Measurements from ENCODE around the gene TNFRSF1A.

DNA sequence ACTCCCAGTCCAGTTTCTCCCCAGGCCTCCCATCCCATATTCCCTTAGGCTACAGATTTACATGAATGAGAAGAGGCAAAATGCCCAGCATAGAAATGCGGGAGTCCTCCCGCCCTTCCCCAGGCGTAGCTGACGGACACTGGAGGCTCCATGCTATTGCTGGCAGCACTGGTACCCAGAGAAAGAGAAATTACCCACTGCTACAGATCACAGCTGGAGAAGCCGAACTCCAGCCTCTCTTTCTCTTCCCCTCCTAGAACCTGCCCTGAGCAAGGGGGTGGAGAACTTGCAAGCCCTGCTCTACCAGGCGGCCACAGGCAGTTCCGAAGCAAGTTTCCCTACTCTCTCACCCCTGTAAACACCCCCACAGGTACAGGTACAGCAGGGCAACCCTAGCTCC, 45.7 kb upstream of the TNFRSF1A start:
- TF ChIP-seq NFYB (CRISPR knock-in tag; conservative IDR thresholded peaks at IDR 0.05; ENCODE audit: low read depth) (no peak), USF2 (CRISPR knock-in tag; IDR thresholded peaks at IDR 0.05) (no peak), ZNF423 (CRISPR knock-in tag; IDR thresholded peaks at IDR 0.05) (no peak), ESRRA (CRISPR knock-in tag; IDR thresholded peaks at IDR 0.05; ENCODE audit: borderline replicate concordance) (no peak), CBFB (CRISPR knock-in tag; IDR thresholded peaks at IDR 0.05; ENCODE audit: low read depth) (no peak), ZNF121 (CRISPR knock-in tag; IDR thresholded peaks at IDR 0.05) (no peak), CREB1 (CRISPR knock-in tag; IDR thresholded peaks at IDR 0.05) (no peak)
- TF ChIP-seq, protein P1, sequence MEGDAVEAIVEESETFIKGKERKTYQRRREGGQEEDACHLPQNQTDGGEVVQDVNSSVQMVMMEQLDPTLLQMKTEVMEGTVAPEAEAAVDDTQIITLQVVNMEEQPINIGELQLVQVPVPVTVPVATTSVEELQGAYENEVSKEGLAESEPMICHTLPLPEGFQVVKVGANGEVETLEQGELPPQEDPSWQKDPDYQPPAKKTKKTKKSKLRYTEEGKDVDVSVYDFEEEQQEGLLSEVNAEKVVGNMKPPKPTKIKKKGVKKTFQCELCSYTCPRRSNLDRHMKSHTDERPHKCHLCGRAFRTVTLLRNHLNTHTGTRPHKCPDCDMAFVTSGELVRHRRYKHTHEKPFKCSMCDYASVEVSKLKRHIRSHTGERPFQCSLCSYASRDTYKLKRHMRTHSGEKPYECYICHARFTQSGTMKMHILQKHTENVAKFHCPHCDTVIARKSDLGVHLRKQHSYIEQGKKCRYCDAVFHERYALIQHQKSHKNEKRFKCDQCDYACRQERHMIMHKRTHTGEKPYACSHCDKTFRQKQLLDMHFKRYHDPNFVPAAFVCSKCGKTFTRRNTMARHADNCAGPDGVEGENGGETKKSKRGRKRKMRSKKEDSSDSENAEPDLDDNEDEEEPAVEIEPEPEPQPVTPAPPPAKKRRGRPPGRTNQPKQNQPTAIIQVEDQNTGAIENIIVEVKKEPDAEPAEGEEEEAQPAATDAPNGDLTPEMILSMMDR (IDR thresholded peaks at IDR 0.05), result no peak
- TF ChIP-seq, protein P2, sequence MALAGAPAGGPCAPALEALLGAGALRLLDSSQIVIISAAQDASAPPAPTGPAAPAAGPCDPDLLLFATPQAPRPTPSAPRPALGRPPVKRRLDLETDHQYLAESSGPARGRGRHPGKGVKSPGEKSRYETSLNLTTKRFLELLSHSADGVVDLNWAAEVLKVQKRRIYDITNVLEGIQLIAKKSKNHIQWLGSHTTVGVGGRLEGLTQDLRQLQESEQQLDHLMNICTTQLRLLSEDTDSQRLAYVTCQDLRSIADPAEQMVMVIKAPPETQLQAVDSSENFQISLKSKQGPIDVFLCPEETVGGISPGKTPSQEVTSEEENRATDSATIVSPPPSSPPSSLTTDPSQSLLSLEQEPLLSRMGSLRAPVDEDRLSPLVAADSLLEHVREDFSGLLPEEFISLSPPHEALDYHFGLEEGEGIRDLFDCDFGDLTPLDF (CRISPR knock-in tag; IDR thresholded peaks at IDR 0.05), result no peak
